ENCODE results near the gene RRAGD.

DNA sequence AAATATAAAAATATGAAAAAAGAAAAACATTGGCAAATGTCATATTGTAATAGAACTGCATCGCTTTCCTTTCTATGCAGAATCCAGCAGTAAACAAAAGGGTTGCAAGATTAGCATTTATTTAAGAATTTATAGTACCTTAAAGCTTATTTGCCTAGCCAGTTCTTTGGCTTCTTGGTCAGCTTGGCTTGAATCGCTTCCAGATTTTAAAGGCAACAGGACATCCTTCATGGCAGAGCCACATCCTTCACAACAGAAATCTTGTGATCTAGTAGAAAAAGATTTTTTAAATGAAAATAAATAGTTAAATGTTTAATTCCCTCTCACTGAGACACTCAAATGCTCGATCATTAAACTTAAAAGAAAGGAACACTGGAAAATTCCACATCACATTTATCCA is 76.9 kb downstream of the RRAGD start:
- TF ChIP-seq POLR2A (IDR thresholded peaks at IDR 0.05), result no peak
- TF ChIP-seq, protein P1, sequence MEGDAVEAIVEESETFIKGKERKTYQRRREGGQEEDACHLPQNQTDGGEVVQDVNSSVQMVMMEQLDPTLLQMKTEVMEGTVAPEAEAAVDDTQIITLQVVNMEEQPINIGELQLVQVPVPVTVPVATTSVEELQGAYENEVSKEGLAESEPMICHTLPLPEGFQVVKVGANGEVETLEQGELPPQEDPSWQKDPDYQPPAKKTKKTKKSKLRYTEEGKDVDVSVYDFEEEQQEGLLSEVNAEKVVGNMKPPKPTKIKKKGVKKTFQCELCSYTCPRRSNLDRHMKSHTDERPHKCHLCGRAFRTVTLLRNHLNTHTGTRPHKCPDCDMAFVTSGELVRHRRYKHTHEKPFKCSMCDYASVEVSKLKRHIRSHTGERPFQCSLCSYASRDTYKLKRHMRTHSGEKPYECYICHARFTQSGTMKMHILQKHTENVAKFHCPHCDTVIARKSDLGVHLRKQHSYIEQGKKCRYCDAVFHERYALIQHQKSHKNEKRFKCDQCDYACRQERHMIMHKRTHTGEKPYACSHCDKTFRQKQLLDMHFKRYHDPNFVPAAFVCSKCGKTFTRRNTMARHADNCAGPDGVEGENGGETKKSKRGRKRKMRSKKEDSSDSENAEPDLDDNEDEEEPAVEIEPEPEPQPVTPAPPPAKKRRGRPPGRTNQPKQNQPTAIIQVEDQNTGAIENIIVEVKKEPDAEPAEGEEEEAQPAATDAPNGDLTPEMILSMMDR (IDR thresholded peaks at IDR 0.05), result no peak
